GM23248 (cell line): ENCODE measurements around the gene FOXN1. TPM values are rescaled to one million over a fixed set of nuclear protein-coding genes. Genes with fewer than 3 reads are reported as not detected.

Experiments
- DNase-seq: peaks from one replicate; pipeline ENCODE4 v3.0.0-alpha.2; 2015
- H2AFZ ChIP-seq: fragments of 200-600 bp; sonication (generic); 2 replicates; pipeline ENCODE4 v1.6.1; 2016; ENCODE audit warnings: antibody characterized with exemption
- H3F3A ChIP-seq: fragments of 200-600 bp; sonication (generic); 2 replicates; pipeline ENCODE4 v1.6.1; 2016; ENCODE audit warnings: mild to moderate bottlenecking, antibody characterized with exemption, mixed run types; ENCODE audit not compliant: insufficient read depth
- H3K27ac ChIP-seq: fragments of 200-600 bp; sonication (generic); 2 replicates; pipeline ENCODE4 v1.5.1; 2016; ENCODE audit warnings: mild to moderate bottlenecking
- H3K27me3 ChIP-seq: fragments of 200-600 bp; sonication (generic); replicated peaks from 2 replicates; pipeline ENCODE4 v1.6.1; 2016; ENCODE audit warnings: mild to moderate bottlenecking; ENCODE audit not compliant: insufficient read depth
- H3K36me3 ChIP-seq: fragments of 200-600 bp; sonication (generic); 2 replicates; pipeline ENCODE4 v1.6.1; 2016; ENCODE audit warnings: low read depth, mild to moderate bottlenecking
- H3K4me1 ChIP-seq: fragments of 200-600 bp; sonication (generic); 2 replicates; pipeline ENCODE4 v1.6.1; 2016; ENCODE audit warnings: mild to moderate bottlenecking; ENCODE audit not compliant: insufficient read depth
- H3K4me2 ChIP-seq: fragments of 200-600 bp; sonication (generic); one replicate; pipeline ENCODE4 v1.6.1; 2016; ENCODE audit warnings: mild to moderate bottlenecking; ENCODE audit not compliant: unreplicated experiment
- H3K4me3 ChIP-seq: fragments of 200-600 bp; sonication (generic); 2 replicates; pipeline ENCODE4 v1.5.1; 2016; ENCODE audit warnings: mild to moderate bottlenecking
- H3K79me2 ChIP-seq: fragments of 200-600 bp; sonication (generic); 2 replicates; pipeline ENCODE4 v1.6.1; 2016; ENCODE audit warnings: mild to moderate bottlenecking; ENCODE audit not compliant: insufficient read depth
- H3K9ac ChIP-seq: fragments of 200-600 bp; sonication (generic); 2 replicates; pipeline ENCODE4 v1.6.1; 2016; ENCODE audit warnings: mild to moderate bottlenecking
- H3K9me2 ChIP-seq: fragments of 200-600 bp; sonication (generic); 2 replicates; pipeline ENCODE4 v1.6.1; 2016; ENCODE audit warnings: mixed run types, mild to moderate bottlenecking, moderate library complexity; ENCODE audit not compliant: insufficient read depth
- H3K9me3 ChIP-seq: fragments of 200-600 bp; sonication (generic); one replicate; pipeline ENCODE4 v1.6.1; 2017; ENCODE audit warnings: low read depth
- H4K20me1 ChIP-seq: fragments of 200-600 bp; sonication (generic); 2 replicates; pipeline ENCODE4 v1.6.0; 2016; ENCODE audit not compliant: insufficient read depth
- EZH2 ChIP-seq: fragments of 200-600 bp; sonication (generic); IDR thresholded peaks from 2 replicates; pipeline ENCODE4 v1.6.1; 2018; ENCODE audit warnings: antibody characterized with exemption, mild to moderate bottlenecking; ENCODE audit not compliant: insufficient read depth, poor library complexity, severe bottlenecking
- EZH2phosphoT487 ChIP-seq: fragments of 200-600 bp; sonication (generic); IDR thresholded peaks from 2 replicates; pipeline ENCODE4 v1.6.1; 2018; ENCODE audit warnings: antibody characterized with exemption, moderate library complexity, mild to moderate bottlenecking, low read depth; ENCODE audit not compliant: insufficient read depth
- WGBS, 2 experiments: methylation state at CpG; one replicate each; pipeline ENCODE4 v1.1.6; 2015 to 2017; ENCODE audit warnings: low lambda C conversion rate in 2 of 2, low coverage in 1 of 2; ENCODE audit errors: missing lambda C conversion rate in 2 of 2; 5-methylcytosine and 5-hydroxymethylcytosine counted together
- in situ Hi-C: fragments of 300-500 bp; cut with MboI; formaldehyde crosslinking; loops from 2 replicates; pipeline ENCODE4 v1.15.0; 2020
- polyA plus RNA-seq: library from polyadenylated mRNA; unstranded; fragments of >200 nt; fragmentation: Nextera tagmentation; extraction: Ambion mirVana; gene quantifications from 2 replicates; pipeline ENCODE4 v1.2.1, GENCODE V29; 2016
- total RNA-seq: library from RNA; depleted of rRNA; stranded (reverse); fragments of >200 nt; shearing (Covaris generic); gene quantifications from 2 replicates; pipeline ENCODE4 v1.2.3, GENCODE V29; 2014

Gene FOXN1
- total and polyA plus RNA-seq, 2 experiments from 2014 or later, result not detected

- no peak for DNase-seq
- H3K9me3 ChIP-seq, result no peaks in the 10 kb centered on the region
- H3K27me3 ChIP-seq, result peaks cover 33% of the 10 kb centered on the region
- no peaks in the 10 kb centered on the region for H4K20me1 ChIP-seq
- no peaks in the 10 kb centered on the region for H3K9me2 ChIP-seq
- TF ChIP-seq EZH2phosphoT487, result no peak
- TF ChIP-seq EZH2, result no peak
- in situ Hi-C loops, result no loop called here
- H3K79me2 ChIP-seq, result no peaks in the 10 kb centered on the region
- H3F3A ChIP-seq, result no peaks in the 10 kb centered on the region
- H3K36me3 ChIP-seq, result no peaks in the 10 kb centered on the region
- H3K27ac ChIP-seq, result no peak overlapping the region
- no peaks in the 10 kb centered on the region for H3K4me1 ChIP-seq
- no peak overlapping the region for H2AFZ ChIP-seq
- no peak overlapping the region for H3K4me2 ChIP-seq
- 62 to 68% methylated on average over 3 of the region's 3 CpGs for WGBS, 2 experiments
- H3K9ac ChIP-seq, result no peak overlapping the region
- no peak overlapping the region for H3K4me3 ChIP-seq
Observed at GRCh38 chr17:28511858-28512461, 5.8 kb downstream of the FOXN1 start.

DNA sequence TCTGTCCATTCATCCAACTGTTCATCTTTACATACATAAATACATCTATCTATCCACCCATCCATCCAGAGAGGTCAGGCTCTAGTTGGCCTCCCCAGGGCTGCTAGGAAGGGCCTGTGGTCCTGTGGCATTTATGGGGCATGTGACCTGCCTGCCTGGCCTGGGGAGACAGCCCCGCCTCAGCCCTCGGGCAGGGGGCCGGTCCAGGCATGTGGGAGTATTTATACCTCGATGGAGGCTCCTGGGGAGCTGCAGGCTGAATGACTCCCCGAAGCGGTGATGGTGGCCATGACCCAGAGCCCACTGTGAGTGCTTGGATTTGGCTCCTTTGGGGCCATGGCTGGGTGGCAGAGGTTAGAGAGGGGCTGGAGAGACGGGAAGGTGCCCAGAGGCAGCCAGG, 7.3 kb downstream of the FOXN1 start:
- H3K4me3 ChIP-seq, result no peak overlapping the region
- no peak overlapping the region for H2AFZ ChIP-seq
- H3K9ac ChIP-seq, result no peak overlapping the region
- H3K4me1 ChIP-seq, result no peaks in the 10 kb centered on the region
- no peak overlapping the region for H3K27ac ChIP-seq
- H4K20me1 ChIP-seq, result no peaks in the 10 kb centered on the region
- no peaks in the 10 kb centered on the region for H3K9me2 ChIP-seq
- H3F3A ChIP-seq, result no peaks in the 10 kb centered on the region
- no peak for TF ChIP-seq EZH2
- no peak for TF ChIP-seq EZH2phosphoT487
- no peak for DNase-seq
- H3K27me3 ChIP-seq, result peaks cover 32% of the 10 kb centered on the region
- no peak overlapping the region for H3K4me2 ChIP-seq
- H3K9me3 ChIP-seq, result no peaks in the 10 kb centered on the region
- in situ Hi-C loops, result no loop called here
- no peaks in the 10 kb centered on the region for H3K36me3 ChIP-seq
- H3K79me2 ChIP-seq, result no peaks in the 10 kb centered on the region
- 67 to 70% methylated on average over 7 of the region's 7 CpGs for WGBS, 2 experiments

DNA sequence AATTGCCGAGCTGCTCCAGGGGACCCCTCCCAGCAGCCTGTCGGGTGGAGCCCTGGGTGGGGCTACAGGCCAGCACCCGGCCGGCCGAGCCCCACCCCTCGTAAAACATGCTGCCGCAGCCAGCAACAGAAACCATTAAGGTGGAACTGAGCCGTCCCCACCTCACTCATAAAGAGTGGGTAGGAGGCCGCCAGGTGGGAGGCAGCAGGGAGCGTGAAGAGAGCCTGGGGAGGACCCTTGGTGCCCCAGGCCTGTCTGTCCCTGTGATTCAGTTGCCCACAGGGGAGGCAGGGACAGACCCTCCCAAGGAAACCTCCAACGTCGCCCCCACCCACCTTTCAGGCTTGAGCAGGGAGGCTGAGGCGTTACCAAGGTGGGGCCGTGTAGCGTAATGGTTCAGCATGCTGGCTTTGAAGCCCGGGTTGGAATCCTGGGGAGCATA, 8.4 kb downstream of the FOXN1 start:
- no peaks in the 10 kb centered on the region for H3K79me2 ChIP-seq
- H3F3A ChIP-seq, result no peaks in the 10 kb centered on the region
- no peaks in the 10 kb centered on the region for H3K9me3 ChIP-seq
- H3K4me1 ChIP-seq, result no peaks in the 10 kb centered on the region
- no peak overlapping the region for H3K4me3 ChIP-seq
- 35 to 37% methylated on average over 16 of the region's 16 CpGs for WGBS, 2 experiments
- H2AFZ ChIP-seq, result no peak overlapping the region
- H3K9ac ChIP-seq, result no peak overlapping the region
- H3K4me2 ChIP-seq, result no peak overlapping the region
- no peak for DNase-seq
- no peak overlapping the region for H3K27ac ChIP-seq
- no peaks in the 10 kb centered on the region for H3K36me3 ChIP-seq
- no peaks in the 10 kb centered on the region for H3K9me2 ChIP-seq
- in situ Hi-C loops, result no loop called here
- TF ChIP-seq EZH2phosphoT487 (no peak), EZH2 (no peak)
- H3K27me3 ChIP-seq, result peaks cover 25% of the 10 kb centered on the region
- no peaks in the 10 kb centered on the region for H4K20me1 ChIP-seq

GRCh38 chr17:28515518-28515917, 9.4 kb downstream of the FOXN1 start:
- no peaks in the 10 kb centered on the region for H3K9me2 ChIP-seq
- no peaks in the 10 kb centered on the region for H3K9me3 ChIP-seq
- DNase-seq, result no peak
- H3K27me3 ChIP-seq, result peaks cover 25% of the 10 kb centered on the region
- TF ChIP-seq EZH2, result no peak
- TF ChIP-seq EZH2phosphoT487, result no peak
- H3K9ac ChIP-seq, result no peak overlapping the region
- H3K79me2 ChIP-seq, result no peaks in the 10 kb centered on the region
- H2AFZ ChIP-seq, result no peak overlapping the region
- WGBS, 2 experiments, result 45 to 52% methylated on average over 1 of the region's 1 CpG
- H3K4me2 ChIP-seq, result no peak overlapping the region
- H3K4me1 ChIP-seq, result no peaks in the 10 kb centered on the region
- H3K27ac ChIP-seq, result no peak overlapping the region
- H3F3A ChIP-seq, result no peaks in the 10 kb centered on the region
- H3K36me3 ChIP-seq, result no peaks in the 10 kb centered on the region
- H3K4me3 ChIP-seq, result no peak overlapping the region
- in situ Hi-C loops, result no loop called here
- no peaks in the 10 kb centered on the region for H4K20me1 ChIP-seq
